ENCODE measurements around the gene RERE.
"Not testable (repeated sequence)": the region's sequence is repeated elsewhere in the genome, so short reads cannot be mapped to it uniquely, and the experiment has no call there.

Gene RERE

GRCh38 chr1:8623651-8624192 is 193.7 kb downstream of the RERE start:
- peaks cover 32% of the 10 kb centered on the region for H3K4me1 ChIP-seq (ENCODE audit: control insufficient read depth, insufficient read depth, low read length)
- H3K9ac ChIP-seq (ENCODE audit: low read length); H3K27ac ChIP-seq (ENCODE audit: low read depth, low read length); H3K27me3 ChIP-seq (ENCODE audit: control insufficient read depth, insufficient read depth, low read length); H3K9me3 ChIP-seq (ENCODE audit: control insufficient read depth, insufficient read depth, low read depth, low read length); H3K36me3 ChIP-seq (ENCODE audit: control insufficient read depth, insufficient read depth, low read length); H3K4me3 ChIP-seq (ENCODE audit: low read depth, low read length): not testable (repeated sequence)

- not testable (repeated sequence) for H3K27ac ChIP-seq (ENCODE audit: low read depth, low read length)
Observed at GRCh38 chr1:8621785-8622348, 195.6 kb downstream of the RERE start.

GRCh38 chr1:8621034-8621582 is 196.3 kb downstream of the RERE start:
- not testable (repeated sequence) for H3K9me3 ChIP-seq (ENCODE audit: control insufficient read depth, insufficient read depth, low read depth, low read length); H3K9ac ChIP-seq (ENCODE audit: low read length); H3K27me3 ChIP-seq (ENCODE audit: control insufficient read depth, insufficient read depth, low read length); H3K4me3 ChIP-seq (ENCODE audit: low read depth, low read length); H3K27ac ChIP-seq (ENCODE audit: low read depth, low read length); H3K36me3 ChIP-seq (ENCODE audit: control insufficient read depth, insufficient read depth, low read length)
- H3K4me1 ChIP-seq (ENCODE audit: control insufficient read depth, insufficient read depth, low read length): peaks cover 13% of the 10 kb centered on the region

More at GRCh38 chr1:8621785-8622348, 195.6 kb downstream of the RERE start:
- not testable (repeated sequence) for H3K4me3 ChIP-seq (ENCODE audit: low read depth, low read length); H3K9me3 ChIP-seq (ENCODE audit: control insufficient read depth, insufficient read depth, low read depth, low read length); H3K27me3 ChIP-seq (ENCODE audit: control insufficient read depth, insufficient read depth, low read length); H3K36me3 ChIP-seq (ENCODE audit: control insufficient read depth, insufficient read depth, low read length); H3K9ac ChIP-seq (ENCODE audit: low read length)
- peaks cover 20% of the 10 kb centered on the region for H3K4me1 ChIP-seq (ENCODE audit: control insufficient read depth, insufficient read depth, low read length)

GRCh38 chr1:8619917-8620502 is 197.4 kb downstream of the RERE start:
- not testable (repeated sequence) for H3K36me3 ChIP-seq (ENCODE audit: control insufficient read depth, insufficient read depth, low read length); H3K9ac ChIP-seq (ENCODE audit: low read length); H3K4me3 ChIP-seq (ENCODE audit: low read depth, low read length); H3K27me3 ChIP-seq (ENCODE audit: control insufficient read depth, insufficient read depth, low read length); H3K4me1 ChIP-seq (ENCODE audit: control insufficient read depth, insufficient read depth, low read length); H3K27ac ChIP-seq (ENCODE audit: low read depth, low read length); H3K9me3 ChIP-seq (ENCODE audit: control insufficient read depth, insufficient read depth, low read depth, low read length)

- not testable (repeated sequence) for H3K9ac ChIP-seq (ENCODE audit: low read length); H3K4me1 ChIP-seq (ENCODE audit: control insufficient read depth, insufficient read depth, low read length); H3K9me3 ChIP-seq (ENCODE audit: control insufficient read depth, insufficient read depth, low read depth, low read length); H3K36me3 ChIP-seq (ENCODE audit: control insufficient read depth, insufficient read depth, low read length); H3K27me3 ChIP-seq (ENCODE audit: control insufficient read depth, insufficient read depth, low read length); H3K4me3 ChIP-seq (ENCODE audit: low read depth, low read length); H3K27ac ChIP-seq (ENCODE audit: low read depth, low read length)
Observed at GRCh38 chr1:8619419-8619818, 198.0 kb downstream of the RERE start.

- not testable (repeated sequence) for H3K27ac ChIP-seq (ENCODE audit: low read depth, low read length); H3K9ac ChIP-seq (ENCODE audit: low read length); H3K27me3 ChIP-seq (ENCODE audit: control insufficient read depth, insufficient read depth, low read length); H3K36me3 ChIP-seq (ENCODE audit: control insufficient read depth, insufficient read depth, low read length); H3K4me3 ChIP-seq (ENCODE audit: low read depth, low read length); H3K4me1 ChIP-seq (ENCODE audit: control insufficient read depth, insufficient read depth, low read length); H3K9me3 ChIP-seq (ENCODE audit: control insufficient read depth, insufficient read depth, low read depth, low read length)
Observed at GRCh38 chr1:8616791-8617190, 200.6 kb downstream of the RERE start.

GRCh38 chr1:8611634-8612515 is 205.6 kb downstream of the RERE start:
- H3K36me3 ChIP-seq (ENCODE audit: control insufficient read depth, insufficient read depth, low read length); H3K9me3 ChIP-seq (ENCODE audit: control insufficient read depth, insufficient read depth, low read depth, low read length); H3K27ac ChIP-seq (ENCODE audit: low read depth, low read length); H3K27me3 ChIP-seq (ENCODE audit: control insufficient read depth, insufficient read depth, low read length); H3K4me1 ChIP-seq (ENCODE audit: control insufficient read depth, insufficient read depth, low read length); H3K9ac ChIP-seq (ENCODE audit: low read length); H3K4me3 ChIP-seq (ENCODE audit: low read depth, low read length): not testable (repeated sequence)

- H3K36me3 ChIP-seq (ENCODE audit: control insufficient read depth, insufficient read depth, low read length): no peaks in the 10 kb centered on the region; the same call in 1 of the 2 replicates
- no peaks in the 10 kb centered on the region for H3K9me3 ChIP-seq (ENCODE audit: control insufficient read depth, insufficient read depth, low read depth, low read length)
- H3K27me3 ChIP-seq (ENCODE audit: control insufficient read depth, insufficient read depth, low read length): no peaks in the 10 kb centered on the region
- H3K9ac ChIP-seq (ENCODE audit: low read length): no peak overlapping the region
- no peak overlapping the region for H3K27ac ChIP-seq (ENCODE audit: low read depth, low read length)
- no peak overlapping the region for H3K4me3 ChIP-seq (ENCODE audit: low read depth, low read length)
- peaks cover 5% of the 10 kb centered on the region; the same call in 1 of the 2 replicates for H3K4me1 ChIP-seq (ENCODE audit: control insufficient read depth, insufficient read depth, low read length)
Observed at GRCh38 chr1:8607906-8608305, 209.5 kb downstream of the RERE start.

- H3K27me3 ChIP-seq (ENCODE audit: control insufficient read depth, insufficient read depth, low read length): no peaks in the 10 kb centered on the region
- H3K4me3 ChIP-seq (ENCODE audit: low read depth, low read length): no peak overlapping the region
- no peak overlapping the region for H3K27ac ChIP-seq (ENCODE audit: low read depth, low read length)
- no peaks in the 10 kb centered on the region for H3K9me3 ChIP-seq (ENCODE audit: control insufficient read depth, insufficient read depth, low read depth, low read length)
- no peak overlapping the region for H3K9ac ChIP-seq (ENCODE audit: low read length)
- peaks cover 12% of the 10 kb centered on the region; the same call in 1 of the 2 replicates for H3K4me1 ChIP-seq (ENCODE audit: control insufficient read depth, insufficient read depth, low read length)
- no peaks in the 10 kb centered on the region for H3K36me3 ChIP-seq (ENCODE audit: control insufficient read depth, insufficient read depth, low read length)
Observed at GRCh38 chr1:8604041-8604945, 213.1 kb downstream of the RERE start.

GRCh38 chr1:8603220-8603616 is 214.2 kb downstream of the RERE start:
- Histone ChIP-seq H3K4me1 (ENCODE audit: control insufficient read depth, insufficient read depth, low read length) (peaks cover 21% of the 10 kb centered on the region), H3K36me3 (ENCODE audit: control insufficient read depth, insufficient read depth, low read length) (no peaks in the 10 kb centered on the region), H3K27me3 (ENCODE audit: control insufficient read depth, insufficient read depth, low read length) (no peaks in the 10 kb centered on the region), H3K27ac (ENCODE audit: low read depth, low read length) (no peak overlapping the region), H3K4me3 (ENCODE audit: low read depth, low read length) (no peak overlapping the region), H3K9me3 (ENCODE audit: control insufficient read depth, insufficient read depth, low read depth, low read length) (no peaks in the 10 kb centered on the region), H3K9ac (ENCODE audit: low read length) (no peak overlapping the region)

All from HUES6 (cell line).